GM12878 (cell line): ENCODE results near the gene BACE2. TPM values are rescaled to one million over a fixed set of nuclear protein-coding genes. Genes with fewer than 3 reads are reported as not detected.

Experiments
- ATAC-seq: fragments of 200-7000 bp; cut with Tn5 transposase; 3 replicates; pipeline ENCODE4 v1.9.1; 2020; ENCODE audit warnings: mild to moderate bottlenecking, moderate library complexity
- BruUV-seq: library from RNA; stranded (reverse); fragments of 400-500 nt; replicated peaks from 2 replicates; lab custom pipeline; 2021; lab: Mats Ljungman, UMichigan
- CTCF ChIA-PET: fragments of 300-600 bp; sonication (Branson Sonifier 250); formaldehyde crosslinking; extraction: SDS; loops from one replicate; lab custom pipeline; 2021; ENCODE audit warnings: inconsistent platforms; lab: Yijun Ruan, JAX
- POLR2A ChIA-PET: fragments of 350-600 bp; formaldehyde crosslinking; extraction: SDS; loops from one replicate; lab custom pipeline; 2021; ENCODE audit warnings: inconsistent platforms; lab: Charles Lee
- RAD21 ChIA-PET: fragments of 300-600 bp; sonication (Branson Sonifier 250); formaldehyde crosslinking; loops from one replicate; lab custom pipeline; 2023; ENCODE audit warnings: antibody characterized with exemption; ENCODE audit not compliant: unreplicated experiment; lab: Charles Lee
- SMC1A ChIA-PET: fragments of 300-600 bp; sonication (Branson Sonifier 250); formaldehyde crosslinking; loops from one replicate; lab custom pipeline; 2023; ENCODE audit not compliant: unreplicated experiment, uncharacterized antibody; lab: Charles Lee
- DNase-seq: peaks from one replicate; pipeline ENCODE4 v3.0.0-alpha.2; 2011; ENCODE audit warnings: low read depth, low spot score
- FAIRE-seq: peaks from 3 replicates; lab custom pipeline; 2011; peaks lifted over from hg19 to GRCh38; lab: Jason Lieb, UNC
- H2AFZ ChIP-seq: 2 replicates; pipeline ENCODE4 v1.6.0; 2011; ENCODE audit warnings: low read depth, low read length, control low read depth; ENCODE audit not compliant: control insufficient read depth
- H3K27ac ChIP-seq: 2 replicates; pipeline ENCODE4 v1.5.1; 2011; ENCODE audit warnings: control low read depth; ENCODE audit not compliant: control insufficient read depth, insufficient read depth
- H3K27me3 ChIP-seq, 2 experiments: replicated peaks in 1 of 2; 2 replicates each; pipeline versions ENCODE4 v1.6.0 to v1.6.1; 2011; ENCODE audit warnings: low read length in 1 of 2; ENCODE audit not compliant: control insufficient read depth in 2 of 2, insufficient read depth in 2 of 2
- H3K36me3 ChIP-seq, 2 experiments: 2 replicates each; pipeline ENCODE4 v1.5.1; 2011; ENCODE audit warnings: low read length in 1 of 2; ENCODE audit not compliant: control insufficient read depth in 2 of 2, insufficient read depth in 2 of 2
- H3K4me1 ChIP-seq: 2 replicates; pipeline ENCODE4 v1.6.1; 2011; ENCODE audit warnings: mild to moderate bottlenecking, low read length, moderate library complexity, mixed read lengths; ENCODE audit not compliant: control insufficient read depth, insufficient read depth
- H3K4me2 ChIP-seq: 2 replicates; pipeline ENCODE4 v1.6.0; 2011; ENCODE audit warnings: control low read depth; ENCODE audit not compliant: control insufficient read depth, insufficient read depth
- H3K4me3 ChIP-seq: fragments of 200-600 bp; sonication (generic); 2 replicates; pipeline ENCODE4 v1.5.1; 2016
- H3K79me2 ChIP-seq: 2 replicates; pipeline ENCODE4 v1.6.0; 2011; ENCODE audit warnings: low read length; ENCODE audit not compliant: control insufficient read depth, insufficient read depth
- H3K9ac ChIP-seq: 2 replicates; pipeline ENCODE4 v1.8.0; 2011; ENCODE audit warnings: low read length, control low read depth, mixed read lengths; ENCODE audit not compliant: control insufficient read depth, insufficient read depth
- H3K9me3 ChIP-seq: replicated peaks from 3 replicates; pipeline ENCODE4 v1.5.1; 2011; ENCODE audit warnings: mild to moderate bottlenecking, low read length; ENCODE audit not compliant: control insufficient read depth, insufficient read depth
- H4K20me1 ChIP-seq: 2 replicates; pipeline ENCODE4 v1.6.0; 2011; ENCODE audit not compliant: control insufficient read depth, insufficient read depth
- BMI1 ChIP-seq: fragments of 450-650 bp; IDR thresholded peaks from 2 replicates; pipeline ENCODE4 v1.6.1; 2016; ENCODE audit warnings: mild to moderate bottlenecking, moderate library complexity, borderline replicate concordance
- CEBPB ChIP-seq, 2 experiments: fragments of 150-350 bp in 1 of 2; IDR thresholded peaks; 2 replicates each; pipeline ENCODE4 v1.6.1; 2012 to 2014; ENCODE audit warnings: low read depth in 2 of 2, low read length in 2 of 2, borderline replicate concordance in 1 of 2, inconsistent platforms in 1 of 2
- ELK1 ChIP-seq: IDR thresholded peaks from 2 replicates; pipeline ENCODE4 v1.6.1; 2012; ENCODE audit warnings: low read depth, low read length, improper control_type of control experiment
- GABPA ChIP-seq: IDR thresholded peaks from 2 replicates; pipeline ENCODE4 v1.6.1; 2014; ENCODE audit warnings: antibody characterized with exemption, low read depth, mild to moderate bottlenecking, inconsistent platforms
- HDAC2 ChIP-seq: fragments of 200-600 bp; sonication (generic); IDR thresholded peaks from 2 replicates; pipeline ENCODE4 v1.6.1; 2017
- MEF2A ChIP-seq: IDR thresholded peaks from 2 replicates; pipeline ENCODE4 v1.6.1; 2011; ENCODE audit warnings: low read depth, mild to moderate bottlenecking, low read length, moderate library complexity; ENCODE audit not compliant: insufficient read depth
- NBN ChIP-seq: fragments of 450-650 bp; IDR thresholded peaks from 2 replicates; pipeline ENCODE4 v1.6.1; 2016
- NRF1 ChIP-seq: conservative IDR thresholded peaks from 2 replicates; pipeline ENCODE4 v1.6.1; 2011; ENCODE audit warnings: mild to moderate bottlenecking, low read depth, low read length, improper control_type of control experiment
- RB1 ChIP-seq: fragments of 450-650 bp; formaldehyde crosslinking; IDR thresholded peaks from 2 replicates; pipeline ENCODE4 v1.6.1; 2017; ENCODE audit warnings: mild to moderate bottlenecking, borderline replicate concordance
- RCOR1 ChIP-seq: conservative IDR thresholded peaks from 2 replicates; pipeline ENCODE4 v1.6.1; 2012; ENCODE audit warnings: low read depth, low read length, improper control_type of control experiment
- SREBF2 ChIP-seq: IDR thresholded peaks from 2 replicates; pipeline ENCODE4 v1.6.1; 2012; ENCODE audit warnings: mild to moderate bottlenecking, low read length
- TBL1XR1 ChIP-seq: IDR thresholded peaks from 2 replicates; pipeline ENCODE4 v1.6.1; 2012; ENCODE audit warnings: low read depth, low read length, improper control_type of control experiment
- ZBED1 ChIP-seq: IDR thresholded peaks from 2 replicates; pipeline ENCODE4 v1.6.1; 2016; ENCODE audit warnings: borderline replicate concordance
- WGBS: methylation state at CpG from one replicate; pipeline ENCODE4 v1.1.6; 2016; ENCODE audit warnings: low lambda C conversion rate; ENCODE audit not compliant: insufficient replicate concordance, insufficient coverage; ENCODE audit errors: missing lambda C conversion rate; 5-methylcytosine and 5-hydroxymethylcytosine counted together
- in situ Hi-C: fragments of 300-500 bp; cut with MboI; formaldehyde crosslinking; loops from 9 replicates; pipeline ENCODE4 v1.14.3; 2018; ENCODE audit warnings: mixed read lengths
- intact Hi-C: fragments of 100-400 bp; cut with micrococcal nuclease; formaldehyde crosslinking; loops from one replicate; pipeline ENCODE4 v1.14.2; 2022; ENCODE audit not compliant: unreplicated experiment
- polyA plus RNA-seq, 11 experiments: library from polyadenylated mRNA; depleted of rRNA in 4 of 11; unstranded in 6 of 11; stranded (reverse) in 5 of 11; fragments of >200 nt; fragmentation: Nextera tagmentation in 4 of 11; fragmentation: Illumina TruSeq in 1 of 11; extraction: Ambion mirVana in 4 of 11; extraction: Trizol in 1 of 11; gene quantifications; 1 replicate in 1 of 11; 2 replicates in 10 of 11; pipeline versions ENCODE4 v1.2.1 to v1.2.3, GENCODE V29; 2011 to 2016; ENCODE audit warnings: inconsistent platforms in 2 of 11, missing spikeins in 2 of 11, low read depth in 1 of 11
- total RNA-seq, 4 experiments: library from RNA; depleted of rRNA in 3 of 4; stranded (reverse); fragments of >200 nt in 3 of 4; fragmentation: Illumina TruSeq in 1 of 4; extraction: Trizol in 1 of 4; gene quantifications; 2 replicates each; pipeline versions ENCODE4 v1.2.1 to v1.2.3, GENCODE V29; 2013 to 2021
- TF ChIP-seq, protein P1 (sequence below): IDR thresholded peaks from 2 replicates; pipeline ENCODE4 v1.6.1; 2011; ENCODE audit warnings: low read depth, low read length, improper control_type of control experiment, borderline replicate concordance
- TF ChIP-seq, protein P2 (sequence below): fragments of 450-650 bp; IDR thresholded peaks from 2 replicates; pipeline ENCODE4 v1.6.1; 2014; ENCODE audit warnings: mild to moderate bottlenecking

Gene BACE2
- total and polyA plus RNA-seq, 10 of the 15 experiments (the other 5 are each of a cell fraction or from before 2014, with no cell fraction given): 0.04 to 0.69 (median 0.18) TPM; not detected in 5

- ATAC-seq: no peak
- no peak overlapping the region for H3K27ac ChIP-seq
- SMC1A ChIA-PET: no interaction called here
- BruUV-seq: no TSS peak
- POLR2A ChIA-PET: no interaction called here
- H3K9ac ChIP-seq: no peak overlapping the region
- 1% methylated on average over 6 of the region's 6 CpGs for WGBS
- FAIRE-seq: no peak
- H3K36me3 ChIP-seq: no peaks in the 10 kb centered on the region
- no peak overlapping the region for H3K4me3 ChIP-seq
- CTCF ChIA-PET: interaction anchor here (1.1 kb wide), 1 partner anchor 42 kb away, joined by 3 read pairs; no protein-coding TSS in a partner anchor
- H3K4me2 ChIP-seq: no peak overlapping the region
- in situ Hi-C loops (no loop called here), intact Hi-C loops (no loop called here)
- no peaks in the 10 kb centered on the region for H3K79me2 ChIP-seq
- no peak for DNase-seq
- no peaks in the 10 kb centered on the region for H3K4me1 ChIP-seq
- RAD21 ChIA-PET: no interaction called here
- no peaks in the 10 kb centered on the region for H3K27me3 ChIP-seq
- TF ChIP-seq, protein P1, sequence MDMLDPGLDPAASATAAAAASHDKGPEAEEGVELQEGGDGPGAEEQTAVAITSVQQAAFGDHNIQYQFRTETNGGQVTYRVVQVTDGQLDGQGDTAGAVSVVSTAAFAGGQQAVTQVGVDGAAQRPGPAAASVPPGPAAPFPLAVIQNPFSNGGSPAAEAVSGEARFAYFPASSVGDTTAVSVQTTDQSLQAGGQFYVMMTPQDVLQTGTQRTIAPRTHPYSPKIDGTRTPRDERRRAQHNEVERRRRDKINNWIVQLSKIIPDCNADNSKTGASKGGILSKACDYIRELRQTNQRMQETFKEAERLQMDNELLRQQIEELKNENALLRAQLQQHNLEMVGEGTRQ: no peak
- TF ChIP-seq NBN (no peak), SREBF2 (no peak), ELK1 (no peak), RB1 (no peak), HDAC2 (no peak), RCOR1 (no peak), BMI1 (no peak), MEF2A (no peak), GABPA (no peak), TBL1XR1 (no peak), NRF1 (no peak), ZBED1 (no peak), CEBPB (IDR thresholded peaks at IDR 0.05; ENCODE audit: borderline replicate concordance in 1 of 2, low read depth in 2 of 2, low read length in 2 of 2) (no peak)
- TF ChIP-seq, protein P2, sequence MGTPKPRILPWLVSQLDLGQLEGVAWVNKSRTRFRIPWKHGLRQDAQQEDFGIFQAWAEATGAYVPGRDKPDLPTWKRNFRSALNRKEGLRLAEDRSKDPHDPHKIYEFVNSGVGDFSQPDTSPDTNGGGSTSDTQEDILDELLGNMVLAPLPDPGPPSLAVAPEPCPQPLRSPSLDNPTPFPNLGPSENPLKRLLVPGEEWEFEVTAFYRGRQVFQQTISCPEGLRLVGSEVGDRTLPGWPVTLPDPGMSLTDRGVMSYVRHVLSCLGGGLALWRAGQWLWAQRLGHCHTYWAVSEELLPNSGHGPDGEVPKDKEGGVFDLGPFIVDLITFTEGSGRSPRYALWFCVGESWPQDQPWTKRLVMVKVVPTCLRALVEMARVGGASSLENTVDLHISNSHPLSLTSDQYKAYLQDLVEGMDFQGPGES: no peak
- TF ChIP-seq, all 136 proteins: peak for 0
- Histone ChIP-seq H4K20me1 (no peaks in the 10 kb centered on the region), H3K9me3 (no peaks in the 10 kb centered on the region; the same call in 2 of the 3 replicates), H2AFZ (no peak overlapping the region)
Measured at GRCh38 chr21:41188486-41189149, 20.7 kb downstream of the BACE2 start.
